PFSK-1 (cell line): ENCODE data around the gene ANKRD49.

Source experiments
- FOXP2 ChIP-seq: optimal IDR thresholded peaks from 2 replicates; pipeline ENCODE3; 2011; ENCODE audit warnings: borderline replicate concordance, control low read depth, inconsistent platforms; ENCODE audit not compliant: insufficient read depth; ENCODE audit errors: extremely low read length, extremely low read depth
- POLR2AphosphoS5 ChIP-seq: IDR thresholded peaks from 2 replicates; pipeline ENCODE4 v1.6.1; 2012; ENCODE audit warnings: low read depth, mild to moderate bottlenecking, control low read depth, low read length, moderate library complexity
- REST ChIP-seq, 2 experiments: IDR thresholded peaks; 2 replicates each; pipeline versions ENCODE4 v1.6.1 to v1.8.0; 2011 to 2012; ENCODE audit warnings: low read depth in 2 of 2, low read length in 2 of 2, control low read depth in 1 of 2, inconsistent platforms in 1 of 2, mild to moderate bottlenecking in 1 of 2, moderate library complexity in 1 of 2; ENCODE audit not compliant: insufficient read depth in 1 of 2
- SIN3A ChIP-seq: IDR thresholded peaks from 2 replicates; pipeline ENCODE4 v1.6.1; 2012; ENCODE audit warnings: mild to moderate bottlenecking, low read length, moderate library complexity, borderline replicate concordance; ENCODE audit not compliant: insufficient read depth
- TAF1 ChIP-seq: IDR thresholded peaks from 2 replicates; pipeline ENCODE4 v1.6.1; 2012; ENCODE audit warnings: low read length, control low read depth, borderline replicate concordance; ENCODE audit not compliant: insufficient read depth

The ANKRD49 gene

GRCh38 chr11:94532211-94532610 lies 38.4 kb downstream of the ANKRD49 start:
- no peak for TF ChIP-seq REST (IDR thresholded peaks at IDR 0.05; ENCODE audit: insufficient read depth in 1 of 2, low read depth in 2 of 2, low read length in 2 of 2)
- no peak for TF ChIP-seq POLR2AphosphoS5
- no peak for TF ChIP-seq SIN3A
- no peak for TF ChIP-seq TAF1
- no peak for TF ChIP-seq FOXP2

- TF ChIP-seq TAF1 (no peak), SIN3A (no peak), FOXP2 (no peak), REST (IDR thresholded peaks at IDR 0.05; ENCODE audit: insufficient read depth in 1 of 2, low read depth in 2 of 2, low read length in 2 of 2) (no peak), POLR2AphosphoS5 (no peak)
Observed at GRCh38 chr11:94533206-94533605, 39.4 kb downstream of the ANKRD49 start.

- no peak for TF ChIP-seq TAF1
- no peak for TF ChIP-seq POLR2AphosphoS5
- no peak for TF ChIP-seq SIN3A
- no peak for TF ChIP-seq FOXP2
- no peak for TF ChIP-seq REST (IDR thresholded peaks at IDR 0.05; ENCODE audit: insufficient read depth in 1 of 2, low read depth in 2 of 2, low read length in 2 of 2)
Observed at GRCh38 chr11:94533696-94534630, 40.2 kb downstream of the ANKRD49 start.

- TF ChIP-seq POLR2AphosphoS5 (no peak), REST (IDR thresholded peaks at IDR 0.05; ENCODE audit: insufficient read depth in 1 of 2, low read depth in 2 of 2, low read length in 2 of 2) (no peak), FOXP2 (no peak), TAF1 (no peak), SIN3A (no peak)
Observed at GRCh38 chr11:94536386-94536785, 42.6 kb downstream of the ANKRD49 start.
